Glomerular visceral epithelial cell (primary cell): ENCODE results near the gene PRUNE2.
"Not testable (repeated sequence)": the region's sequence is repeated elsewhere in the genome, so short reads cannot be mapped to it uniquely, and the experiment has no call there.

ENCODE experiments used
- DNase-seq: peaks from one replicate; pipeline ENCODE4 v3.0.0-alpha.2; 2016; ENCODE audit errors: extremely low spot score

PRUNE2 gene

DNA sequence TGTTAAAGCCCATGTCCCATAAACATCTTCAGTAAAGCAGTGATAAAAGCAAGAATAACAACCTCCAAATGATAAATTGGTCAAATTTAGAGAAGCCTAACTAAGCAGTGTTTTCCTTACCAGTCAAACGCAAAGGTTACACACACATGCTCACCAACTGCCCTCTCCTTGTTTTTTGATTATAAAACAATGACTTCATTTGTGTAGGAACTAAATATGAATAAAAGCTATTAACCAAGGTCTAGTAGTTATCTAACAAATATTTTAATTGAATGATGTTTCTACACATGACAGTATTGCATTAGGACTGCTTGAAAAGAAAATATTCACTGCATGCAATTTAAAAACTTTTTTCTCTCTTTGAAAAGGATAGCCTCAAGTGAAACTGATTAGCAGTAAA lies 105.0 kb downstream of the PRUNE2 start:
- no peak for DNase-seq

- DNase-seq = no peak
Measured at GRCh38 chr9:76799473-76799872, 106.4 kb downstream of the PRUNE2 start.

GRCh38 chr9:76798527-76798926 lies 107.4 kb downstream of the PRUNE2 start:
- no peak for DNase-seq

DNA sequence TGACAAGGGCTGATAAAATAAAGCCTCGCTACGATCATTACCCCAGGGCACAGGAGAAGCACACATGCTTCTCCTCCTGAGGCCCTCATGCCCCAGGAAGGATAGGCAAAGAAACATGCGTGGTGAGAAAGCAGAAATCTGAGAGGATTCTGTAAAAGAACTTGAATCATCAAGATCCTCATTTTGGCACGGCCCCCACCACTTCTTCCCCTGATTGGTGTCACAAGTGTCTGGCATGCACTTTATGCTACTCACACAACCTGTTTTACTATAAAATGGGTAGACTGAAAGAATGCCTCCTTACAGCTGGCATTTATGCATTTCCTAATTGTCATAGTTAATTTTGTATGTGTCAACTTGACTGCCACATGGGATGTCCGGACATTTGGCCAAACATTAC lies 109.6 kb downstream of the PRUNE2 start:
- no peak for DNase-seq

DNA sequence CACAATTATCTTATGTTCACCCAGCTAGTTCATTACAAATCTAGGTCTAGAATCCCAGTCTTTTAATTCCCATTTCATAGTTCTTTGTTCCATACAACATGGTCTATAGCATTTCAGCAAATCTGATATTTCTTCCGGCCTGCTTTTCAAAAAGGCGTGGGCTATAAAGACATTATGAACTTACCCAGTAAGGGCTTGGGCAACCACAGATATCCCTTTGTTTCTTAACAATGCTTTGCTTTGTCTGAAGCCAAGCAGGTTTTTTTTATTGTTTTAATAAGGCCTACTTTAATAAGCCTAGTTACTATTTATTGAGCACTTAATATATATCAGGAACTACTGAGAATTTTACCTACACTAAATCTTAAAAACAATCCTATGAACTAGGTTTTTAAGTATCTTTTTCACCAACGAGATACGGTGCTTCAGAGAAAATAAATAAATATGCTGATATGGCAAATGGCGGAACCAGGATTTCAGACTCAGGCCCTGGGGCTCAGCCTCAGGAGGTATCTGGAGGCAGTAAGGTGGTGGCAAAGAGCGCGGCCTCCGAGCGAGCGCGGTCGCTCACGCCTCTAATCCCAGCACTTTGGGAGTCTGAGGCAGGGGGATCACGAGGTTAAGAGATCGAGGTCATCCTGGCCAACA lies 112.0 kb downstream of the PRUNE2 start:
- no peak for DNase-seq

DNA sequence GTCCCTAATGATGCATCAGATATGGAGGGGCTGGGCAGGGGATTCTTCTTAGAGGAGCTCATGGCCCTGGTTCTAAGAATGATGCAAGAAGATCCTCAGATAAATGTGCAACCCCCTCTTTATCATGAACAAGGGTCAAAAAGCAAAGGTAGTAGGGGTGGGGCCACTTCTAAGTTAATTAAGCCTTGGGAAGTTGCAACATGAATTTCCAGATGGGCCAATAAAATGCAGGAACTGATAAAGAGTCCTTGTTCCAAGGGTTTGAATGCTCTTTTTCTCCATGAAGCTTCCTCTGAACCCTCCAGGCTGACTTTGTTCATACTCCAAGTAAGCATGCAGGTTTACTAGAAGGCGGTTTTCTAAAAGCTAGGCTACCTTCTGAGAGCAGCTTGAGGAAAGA lies 116.1 kb downstream of the PRUNE2 start:
- no peak for DNase-seq

DNA sequence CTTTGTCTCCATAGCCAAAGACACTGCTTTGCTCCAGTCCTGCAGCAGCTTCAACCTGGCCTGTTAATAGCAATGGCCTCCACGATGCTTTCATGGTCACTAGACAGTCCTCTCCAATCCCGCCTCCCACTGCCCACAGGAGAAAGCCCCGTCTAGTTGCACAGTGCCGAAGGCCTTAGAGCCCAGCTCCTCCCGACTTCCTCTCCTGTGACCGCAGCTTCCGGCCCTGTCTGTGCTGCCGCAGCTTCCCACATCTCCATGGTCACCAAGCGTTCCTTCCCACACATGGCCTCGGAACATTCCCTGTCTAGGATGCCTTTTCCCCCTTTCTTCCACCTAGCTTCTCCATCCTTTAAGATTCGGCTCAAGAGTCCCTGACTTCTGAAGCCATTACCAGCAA lies 118.2 kb downstream of the PRUNE2 start:
- no peak for DNase-seq

GRCh38 chr9:76785501-76785900 lies 120.4 kb downstream of the PRUNE2 start:
- no peak for DNase-seq

DNA sequence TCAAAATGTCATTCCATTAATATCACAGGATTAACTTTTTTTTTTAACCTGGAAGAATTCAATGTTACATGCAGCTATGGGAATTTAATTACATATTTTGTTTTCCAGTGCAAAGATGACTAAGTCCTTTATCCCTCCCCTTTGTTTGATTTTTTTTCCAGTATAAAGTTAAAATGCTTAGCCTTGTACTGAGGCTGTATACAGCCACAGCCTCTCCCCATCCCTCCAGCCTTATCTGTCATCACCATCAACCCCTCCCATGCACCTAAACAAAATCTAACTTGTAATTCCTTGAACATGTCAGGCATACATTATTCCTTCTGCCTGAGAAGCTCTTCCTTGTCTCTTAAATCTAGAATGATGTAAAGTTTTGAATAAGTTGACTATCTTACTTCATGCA lies 121.0 kb downstream of the PRUNE2 start:
- DNase-seq = no peak

DNA sequence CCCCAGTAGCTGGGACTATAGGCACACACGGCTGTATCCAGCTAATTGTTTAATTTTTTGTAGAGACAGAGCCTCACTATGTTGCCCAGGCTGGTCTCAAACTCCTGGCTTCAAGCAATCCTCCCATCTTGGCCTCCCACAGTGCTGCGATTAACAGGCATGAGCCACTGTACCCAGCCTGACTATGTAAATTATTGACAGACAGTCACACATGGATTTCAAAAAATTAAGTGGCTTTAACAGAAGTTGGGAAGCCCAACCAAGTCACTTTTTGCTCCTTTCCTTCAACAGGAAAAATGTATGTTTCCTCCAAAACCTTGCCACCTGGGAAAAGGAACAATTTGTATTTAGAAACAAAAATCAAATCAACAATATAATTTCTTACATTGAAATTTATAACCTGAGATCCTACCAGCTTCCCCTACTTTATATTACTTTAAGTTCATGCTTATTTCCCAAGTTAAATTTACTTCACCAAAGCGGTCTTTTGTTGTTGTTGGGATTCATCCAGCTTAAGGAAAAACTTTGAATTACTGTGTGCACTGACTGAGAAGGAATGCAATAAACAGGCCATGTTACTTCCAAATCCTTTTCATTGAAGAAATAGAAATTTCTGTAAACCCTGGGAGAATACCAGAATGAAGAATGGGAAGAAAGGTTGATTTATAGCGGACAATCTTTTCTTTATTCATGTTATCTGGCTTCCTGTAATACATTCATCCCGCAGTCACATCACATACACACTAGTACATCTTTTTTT lies 133.0 kb downstream of the PRUNE2 start:
- no peak for DNase-seq

- DNase-seq = no peak
Measured at GRCh38 chr9:76766126-76766525, 139.8 kb downstream of the PRUNE2 start.

DNA sequence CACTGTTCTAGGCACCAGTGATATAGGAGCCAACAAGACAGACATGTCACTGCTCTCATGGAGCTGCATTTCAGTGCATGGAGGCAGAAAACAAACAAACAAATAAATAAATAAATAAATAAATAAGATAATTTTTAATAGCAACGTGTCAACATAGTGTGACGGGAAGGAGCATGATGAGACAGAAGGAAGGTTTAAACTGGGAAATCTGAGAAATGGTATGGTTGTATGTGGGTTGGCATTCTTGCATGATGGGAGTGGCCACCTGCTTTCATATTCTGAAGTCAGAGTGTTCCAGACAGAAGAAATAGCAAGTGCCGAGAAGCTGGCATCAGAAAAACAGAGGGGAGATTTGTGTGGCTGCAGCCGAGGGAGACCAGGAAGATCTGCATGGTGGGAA lies 141.8 kb downstream of the PRUNE2 start, which contains the start of gene PCA3:
PCA3 (plus strand) TSS at position 301 of the 400 bp plus-strand sequence.
- DNase-seq = no peak

GRCh38 chr9:76761448-76761847 lies 144.5 kb downstream of the PRUNE2 start:
- no peak for DNase-seq

GRCh38 chr9:76759732-76760131 lies 146.2 kb downstream of the PRUNE2 start:
- no peak for DNase-seq

GRCh38 chr9:76758476-76758875 lies 147.4 kb downstream of the PRUNE2 start:
- no peak for DNase-seq

GRCh38 chr9:76756941-76757673 lies 148.8 kb downstream of the PRUNE2 start:
- no peak for DNase-seq

GRCh38 chr9:76756268-76756640 lies 149.7 kb downstream of the PRUNE2 start:
- DNase-seq = no peak

- no peak for DNase-seq
Measured at GRCh38 chr9:76751001-76751400, 154.9 kb downstream of the PRUNE2 start.

- DNase-seq = no peak
Measured at GRCh38 chr9:76744336-76744735, 161.6 kb downstream of the PRUNE2 start.

DNA sequence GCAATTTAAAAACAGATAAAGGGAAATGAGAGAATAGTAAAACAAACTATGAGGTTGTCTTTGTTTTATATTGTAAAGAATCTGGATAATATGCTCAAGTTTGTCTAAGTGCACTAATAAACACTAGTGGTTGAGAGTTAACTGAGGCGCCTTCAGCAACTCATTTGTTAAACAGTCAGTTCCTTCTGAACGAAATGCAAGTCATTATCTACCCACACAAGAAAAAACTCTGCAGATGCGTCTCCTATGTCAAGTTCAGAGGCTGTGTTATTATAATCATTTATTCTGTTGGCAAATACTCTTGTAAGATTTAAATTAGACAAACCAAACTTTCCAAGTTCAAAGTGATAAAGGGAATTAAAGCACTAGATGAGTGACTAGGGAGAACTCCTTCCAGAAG lies 162.0 kb downstream of the PRUNE2 start:
- no peak for DNase-seq

- not testable (repeated sequence) for DNase-seq
Measured at GRCh38 chr9:76742890-76743289, 163.0 kb downstream of the PRUNE2 start.

DNA sequence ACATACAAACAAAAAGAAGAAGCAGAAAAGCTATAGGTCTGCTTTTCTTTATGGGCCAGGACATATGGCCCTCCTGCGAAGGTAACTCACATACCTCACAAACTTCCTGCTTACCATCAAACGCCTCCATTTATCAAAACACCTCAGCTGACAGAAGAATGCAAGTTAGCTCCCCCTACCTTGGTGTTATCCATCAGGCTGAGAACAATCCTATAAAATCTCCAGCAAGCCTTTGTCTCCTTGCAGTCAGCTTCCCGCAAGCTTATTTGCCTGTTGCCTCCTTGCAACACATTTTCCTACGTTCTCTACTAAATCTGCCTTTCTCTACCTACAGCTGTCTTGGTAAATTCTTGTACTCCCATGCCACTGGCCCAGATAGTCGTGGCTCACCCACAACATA lies 164.4 kb downstream of the PRUNE2 start:
- no peak for DNase-seq

DNA sequence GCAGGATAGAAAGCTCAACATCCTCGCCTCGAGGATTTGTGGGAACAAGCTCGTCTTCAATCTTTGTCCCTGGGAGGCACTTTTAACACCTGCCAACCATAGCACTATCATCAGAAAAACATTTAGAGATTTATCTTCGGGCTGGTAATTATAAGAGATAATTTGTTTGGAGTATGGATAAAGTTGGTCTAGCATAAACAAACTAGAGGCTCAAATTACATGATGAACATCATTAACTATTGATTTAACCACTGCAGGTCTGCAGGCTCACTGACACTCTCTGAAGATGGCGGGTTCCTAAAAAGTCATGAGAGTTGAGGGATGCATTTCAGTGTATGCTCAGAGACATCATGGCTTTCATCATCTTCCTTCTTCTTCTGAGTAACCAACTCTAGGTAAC lies 167.5 kb downstream of the PRUNE2 start:
- no peak for DNase-seq
